ENCODE data around the gene KATNA1.

GRCh38 chr6:149551920-149552319 lies 96.6 kb downstream of the KATNA1 start:
- TF ChIP-seq CTCF (conservative IDR thresholded peaks at IDR 0.05; ENCODE audit: low read depth in 2 of 2) (no peak), EZH2phosphoT487 (IDR thresholded peaks at IDR 0.05; ENCODE audit: unreplicated experiment) (no peak), REST (IDR thresholded peaks at IDR 0.05; ENCODE audit: unreplicated experiment) (no peak), ZNF462 (CRISPR knock-in tag; IDR thresholded peaks at IDR 0.05) (no peak), EZH2 (IDR thresholded peaks at IDR 0.05; ENCODE audit: low read depth, unreplicated experiment) (no peak), JUNB (IDR thresholded peaks at IDR 0.05; ENCODE audit: unreplicated experiment) (no peak), POLR2AphosphoS5 (IDR thresholded peaks at IDR 0.05; ENCODE audit: low read depth) (no peak), NANOG (IDR thresholded peaks at IDR 0.05; ENCODE audit: borderline replicate concordance) (no peak), ETS1 (IDR thresholded peaks at IDR 0.05) (no peak), CREB1 (CRISPR knock-in tag; IDR thresholded peaks at IDR 0.05; ENCODE audit: low read depth) (no peak), ZNF114 (CRISPR knock-in tag; IDR thresholded peaks at IDR 0.05) (no peak), STAT1 (IDR thresholded peaks at IDR 0.05; ENCODE audit: unreplicated experiment) (no peak)
